ES-I3 (cell line): ENCODE results near the gene BTBD1.

Experiments used
- H3K36me3 ChIP-seq: 2 replicates; pipeline ENCODE4 v1.6.1; 2013; ENCODE audit warnings: mild to moderate bottlenecking, low read length, control low read depth, moderate library complexity; ENCODE audit not compliant: insufficient read depth
- H3K4me1 ChIP-seq: 2 replicates; pipeline ENCODE4 v1.6.1; 2013; ENCODE audit warnings: mild to moderate bottlenecking, control low read depth, low read length; ENCODE audit not compliant: insufficient read depth
- H3K9ac ChIP-seq: 2 replicates; pipeline ENCODE4 v1.6.1; 2013; ENCODE audit warnings: low read depth, mild to moderate bottlenecking, low read length, moderate library complexity
- H3K9me3 ChIP-seq: 2 replicates; pipeline ENCODE4 v1.6.1; 2013; ENCODE audit warnings: mild to moderate bottlenecking, low read length, moderate library complexity; ENCODE audit not compliant: control insufficient read depth, insufficient read depth

Gene BTBD1

GRCh38 chr15:82977076-82977475 is 90.0 kb downstream of the BTBD1 start:
- H3K9me3 ChIP-seq = no peaks in the 10 kb centered on the region
- H3K4me1 ChIP-seq = no peaks in the 10 kb centered on the region
- no peaks in the 10 kb centered on the region for H3K36me3 ChIP-seq
- no peak overlapping the region for H3K9ac ChIP-seq

GRCh38 chr15:82972990-82973389 is 94.1 kb downstream of the BTBD1 start:
- H3K36me3 ChIP-seq = no peaks in the 10 kb centered on the region
- no peak overlapping the region for H3K9ac ChIP-seq
- H3K4me1 ChIP-seq = no peaks in the 10 kb centered on the region
- no peaks in the 10 kb centered on the region for H3K9me3 ChIP-seq

GRCh38 chr15:82971218-82971984 is 95.7 kb downstream of the BTBD1 start:
- H3K36me3 ChIP-seq = no peaks in the 10 kb centered on the region
- no peaks in the 10 kb centered on the region for H3K4me1 ChIP-seq
- H3K9ac ChIP-seq = no peak overlapping the region

GRCh38 chr15:82970696-82971095 is 96.4 kb downstream of the BTBD1 start:
- no peaks in the 10 kb centered on the region for H3K9me3 ChIP-seq
- H3K9ac ChIP-seq = no peak overlapping the region
- H3K4me1 ChIP-seq = no peaks in the 10 kb centered on the region
- H3K36me3 ChIP-seq = no peaks in the 10 kb centered on the region

More at GRCh38 chr15:82971218-82971984, 95.7 kb downstream of the BTBD1 start:
- no peaks in the 10 kb centered on the region for H3K9me3 ChIP-seq

- H3K36me3 ChIP-seq = no peaks in the 10 kb centered on the region
- H3K4me1 ChIP-seq = no peaks in the 10 kb centered on the region
- no peak overlapping the region for H3K9ac ChIP-seq
- H3K9me3 ChIP-seq = no peaks in the 10 kb centered on the region
These were observed 96.9 kb downstream of the BTBD1 start for GRCh38 chr15:82970078-82970686.

GRCh38 chr15:82969353-82969752 is 97.7 kb downstream of the BTBD1 start:
- no peaks in the 10 kb centered on the region for H3K36me3 ChIP-seq
- no peaks in the 10 kb centered on the region for H3K4me1 ChIP-seq
- H3K9ac ChIP-seq = no peak overlapping the region
- H3K9me3 ChIP-seq = no peaks in the 10 kb centered on the region

- Histone ChIP-seq H3K4me1 (0 out of 2 replicates have a peak, but pooled peaks cover 9% of the 10 kb centered on the region), H3K36me3 (no peaks in the 10 kb centered on the region), H3K9ac (no peak overlapping the region), H3K9me3 (no peaks in the 10 kb centered on the region)
These were observed 99.0 kb downstream of the BTBD1 start for GRCh38 chr15:82968066-82968465.

- H3K9me3 ChIP-seq = no peaks in the 10 kb centered on the region
- peaks cover 9% of the 10 kb centered on the region; the same call in 1 of the 2 replicates for H3K4me1 ChIP-seq
- no peaks in the 10 kb centered on the region for H3K36me3 ChIP-seq
- H3K9ac ChIP-seq = no peak overlapping the region
These were observed 100.4 kb downstream of the BTBD1 start for GRCh38 chr15:82966671-82967071.
